ENCODE results near the gene AGMO.

DNA sequence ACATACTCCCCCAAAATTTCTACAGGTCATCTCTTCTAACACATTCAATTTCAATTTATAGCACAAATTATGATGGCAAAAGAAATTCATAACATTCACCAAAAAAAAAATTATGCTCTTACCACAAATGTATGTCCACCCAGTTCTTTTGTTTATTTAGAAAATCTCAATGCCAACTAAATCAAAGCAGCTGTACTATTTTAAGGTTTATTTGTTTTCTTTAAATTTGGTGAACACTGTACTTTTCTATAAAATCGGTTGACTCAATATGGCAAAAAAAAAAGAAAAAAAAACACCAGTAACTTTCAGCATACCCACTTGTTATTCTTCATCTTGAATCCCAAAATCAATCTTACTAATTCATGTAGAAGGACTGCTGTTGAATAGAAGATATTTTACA, 225.7 kb downstream of the AGMO start:
- TF ChIP-seq, protein P1, sequence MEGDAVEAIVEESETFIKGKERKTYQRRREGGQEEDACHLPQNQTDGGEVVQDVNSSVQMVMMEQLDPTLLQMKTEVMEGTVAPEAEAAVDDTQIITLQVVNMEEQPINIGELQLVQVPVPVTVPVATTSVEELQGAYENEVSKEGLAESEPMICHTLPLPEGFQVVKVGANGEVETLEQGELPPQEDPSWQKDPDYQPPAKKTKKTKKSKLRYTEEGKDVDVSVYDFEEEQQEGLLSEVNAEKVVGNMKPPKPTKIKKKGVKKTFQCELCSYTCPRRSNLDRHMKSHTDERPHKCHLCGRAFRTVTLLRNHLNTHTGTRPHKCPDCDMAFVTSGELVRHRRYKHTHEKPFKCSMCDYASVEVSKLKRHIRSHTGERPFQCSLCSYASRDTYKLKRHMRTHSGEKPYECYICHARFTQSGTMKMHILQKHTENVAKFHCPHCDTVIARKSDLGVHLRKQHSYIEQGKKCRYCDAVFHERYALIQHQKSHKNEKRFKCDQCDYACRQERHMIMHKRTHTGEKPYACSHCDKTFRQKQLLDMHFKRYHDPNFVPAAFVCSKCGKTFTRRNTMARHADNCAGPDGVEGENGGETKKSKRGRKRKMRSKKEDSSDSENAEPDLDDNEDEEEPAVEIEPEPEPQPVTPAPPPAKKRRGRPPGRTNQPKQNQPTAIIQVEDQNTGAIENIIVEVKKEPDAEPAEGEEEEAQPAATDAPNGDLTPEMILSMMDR (IDR thresholded peaks at IDR 0.05), result no peak
- TF ChIP-seq POLR2AphosphoS5 (IDR thresholded peaks at IDR 0.05; ENCODE audit: low read depth, low read length), result no peak

Measured in Panc1 (cell line).